Fibroblast of gingiva (primary cell): ENCODE measurements around the gene KRT9.
"Not testable (repeated sequence)": the region's sequence is repeated elsewhere in the genome, so short reads cannot be mapped to it uniquely, and the experiment has no call there.

Source experiments
- DNase-seq: peaks from one replicate; pipeline ENCODE4 v3.0.0-alpha.2; 2011; ENCODE audit warnings: low read depth

KRT9 gene

GRCh38 chr17:41578971-41579370 lies 7.1 kb upstream of the KRT9 start:
- no peak for DNase-seq

GRCh38 chr17:41578538-41578937 lies 6.7 kb upstream of the KRT9 start:
- no peak for DNase-seq

DNA sequence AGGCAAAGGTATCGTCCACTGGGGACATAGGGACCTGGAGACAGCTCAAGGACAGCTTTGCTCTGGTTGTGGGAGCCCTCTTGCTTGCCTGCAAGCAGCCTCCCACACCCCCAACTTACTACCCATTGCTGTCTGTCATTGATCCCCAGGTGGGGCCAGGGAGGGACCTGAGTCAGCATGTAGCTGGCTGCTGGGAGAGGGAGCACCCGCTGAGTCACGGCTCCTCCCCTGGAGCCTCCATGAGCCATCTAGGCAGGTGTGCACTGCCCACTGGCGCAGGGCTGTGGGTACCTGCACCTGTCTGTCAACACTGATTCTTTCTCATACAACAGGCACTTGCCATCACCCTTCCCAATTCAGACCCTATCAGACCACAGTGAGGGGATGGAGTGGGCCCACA lies 4.9 kb upstream of the KRT9 start:
- not testable (repeated sequence) for DNase-seq

GRCh38 chr17:41575336-41575735 lies 3.5 kb upstream of the KRT9 start:
- no peak for DNase-seq

- DNase-seq = no peak
Measured at GRCh38 chr17:41567317-41567716, 4.5 kb downstream of the KRT9 start.

DNA sequence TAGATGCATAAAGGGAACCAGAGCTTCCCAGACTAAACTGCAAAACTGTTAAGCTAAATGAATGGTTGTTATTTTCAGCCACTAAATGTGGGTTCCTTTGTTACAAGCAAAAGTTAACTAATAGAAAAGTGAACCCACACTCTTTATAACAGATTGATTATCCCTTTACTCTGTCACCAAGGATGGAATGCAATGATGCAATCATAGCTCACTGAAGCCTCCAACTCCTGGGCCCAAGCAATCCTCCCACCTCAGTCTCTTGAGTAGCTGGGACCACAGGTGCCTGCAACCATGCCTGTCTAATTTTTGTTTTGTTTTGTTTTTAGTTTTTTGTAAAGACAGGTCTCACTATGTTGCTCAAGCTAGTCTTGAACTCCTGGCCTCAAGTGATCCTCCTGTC lies 6.5 kb downstream of the KRT9 start:
- DNase-seq = no peak

DNA sequence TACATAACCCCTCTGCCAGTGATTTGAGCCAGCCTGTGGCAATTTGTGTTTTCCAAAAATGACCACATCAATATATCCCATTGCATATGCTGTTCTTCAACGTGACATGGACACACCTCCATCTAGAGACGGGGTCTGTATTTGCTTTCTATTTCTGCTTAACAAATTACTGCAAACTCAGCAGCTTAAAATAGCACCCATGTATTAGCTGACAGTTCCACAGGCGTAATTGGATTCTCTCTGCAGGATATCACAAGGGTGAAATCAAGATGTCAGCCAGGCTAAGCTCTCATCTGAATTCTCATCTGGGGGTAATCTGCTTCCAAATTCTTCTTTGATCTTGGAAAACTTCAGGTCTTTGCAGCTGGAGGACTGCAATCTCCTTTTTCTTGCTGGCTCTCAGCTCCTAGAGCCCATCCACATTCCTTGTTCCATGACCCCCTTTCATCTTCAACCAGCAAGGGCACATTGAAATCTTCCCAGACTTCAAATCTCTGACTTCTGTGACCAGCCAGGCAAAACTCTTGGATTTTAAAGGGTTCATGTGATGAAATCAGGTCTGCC lies 8.2 kb downstream of the KRT9 start:
- DNase-seq = no peak

DNA sequence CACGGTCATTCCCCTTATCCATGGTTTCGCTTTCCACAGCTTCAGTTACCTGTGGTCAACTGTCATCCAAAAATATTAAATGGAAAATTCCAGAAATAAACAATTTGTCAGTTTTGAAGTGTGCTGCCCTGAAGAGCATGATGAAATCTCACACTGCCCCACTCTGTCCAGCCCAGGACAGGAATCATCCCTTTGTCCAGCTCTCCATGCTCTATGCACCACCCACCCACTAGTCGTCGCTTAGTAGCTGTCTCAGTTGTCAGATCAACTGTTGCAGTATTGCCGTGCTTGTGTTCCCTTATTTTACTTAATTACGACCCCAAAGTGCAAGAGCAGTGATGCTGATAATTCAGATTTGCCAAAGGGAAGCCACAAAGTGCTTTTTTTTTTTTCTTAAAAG lies 10.3 kb downstream of the KRT9 start:
- no peak for DNase-seq

DNA sequence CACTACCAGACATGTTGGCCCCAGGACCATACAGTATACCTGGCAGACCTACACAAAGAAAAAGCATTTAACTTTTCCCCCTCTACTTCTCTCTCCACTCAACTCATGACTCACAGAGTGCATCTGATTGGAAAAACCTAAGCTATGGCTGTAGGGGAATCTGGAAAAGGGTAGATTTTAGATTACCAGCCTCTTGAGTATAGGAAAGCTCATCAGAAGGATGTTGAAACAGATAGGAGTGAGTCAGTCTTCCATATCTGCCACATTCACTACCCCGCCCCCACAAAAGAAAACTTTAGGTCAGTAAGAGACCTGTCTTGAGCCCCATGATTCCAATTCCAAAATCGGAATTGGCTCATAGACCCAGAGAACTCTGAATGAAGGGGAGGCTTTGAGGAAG lies 12.3 kb downstream of the KRT9 start:
- no peak for DNase-seq

GRCh38 chr17:41556931-41557330 lies 14.9 kb downstream of the KRT9 start:
- DNase-seq = no peak

- no peak for DNase-seq
Measured at GRCh38 chr17:41556306-41556705, 15.6 kb downstream of the KRT9 start.

GRCh38 chr17:41555105-41555887 lies 16.6 kb downstream of the KRT9 start:
- DNase-seq = no peak

GRCh38 chr17:41553987-41554680 lies 17.7 kb downstream of the KRT9 start:
- no peak for DNase-seq

GRCh38 chr17:41553176-41553575 lies 18.7 kb downstream of the KRT9 start:
- no peak for DNase-seq

DNA sequence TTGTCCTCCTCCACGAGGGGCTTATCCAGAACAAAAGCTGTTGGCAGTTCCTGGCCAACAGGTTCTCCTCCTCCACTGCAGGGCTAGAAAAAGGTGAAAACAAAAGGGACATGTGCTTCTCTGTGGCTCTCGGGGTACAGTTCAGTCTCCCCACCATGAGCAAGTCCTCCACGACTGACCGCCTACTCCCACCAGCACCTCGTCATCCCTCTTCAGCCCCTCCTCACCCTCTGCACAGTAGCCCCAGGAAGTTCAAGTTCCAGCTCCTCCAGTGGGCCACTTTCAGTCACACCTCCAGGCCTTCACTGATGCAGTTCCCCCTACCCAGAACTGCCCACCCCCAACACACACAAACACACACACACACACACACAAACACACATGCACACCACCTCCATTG lies 19.4 kb downstream of the KRT9 start:
- no peak for DNase-seq

GRCh38 chr17:41551365-41551764 lies 20.5 kb downstream of the KRT9 start:
- DNase-seq = no peak

DNA sequence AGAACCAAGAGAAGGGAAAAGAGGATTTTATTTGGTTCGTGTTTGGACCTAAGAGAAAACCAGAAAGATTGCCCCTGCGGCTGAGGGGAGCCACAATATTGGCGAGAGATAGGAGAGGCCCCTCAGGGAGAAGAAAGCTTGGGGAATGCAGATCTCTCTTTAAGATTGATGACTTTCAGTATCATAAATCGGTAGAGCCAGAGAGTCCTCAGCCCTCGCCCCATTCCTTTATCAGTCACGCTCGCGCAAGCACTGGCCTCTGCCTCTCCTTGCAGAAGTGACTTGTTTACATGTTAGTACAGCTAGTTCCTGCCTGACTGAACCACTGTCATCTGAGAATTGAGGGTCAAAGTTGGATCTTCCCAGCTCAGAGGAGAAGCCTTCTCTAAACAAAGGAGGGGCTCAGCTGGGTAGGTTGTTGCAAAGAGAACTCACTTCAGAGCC lies 22.2 kb downstream of the KRT9 start:
- no peak for DNase-seq

- DNase-seq = peak; percentile 72
Measured at GRCh38 chr17:41548844-41549595, 22.8 kb downstream of the KRT9 start.

- DNase-seq = peak; percentile 91
Measured at GRCh38 chr17:41547921-41548843, 23.7 kb downstream of the KRT9 start.

- DNase-seq = no peak
Measured at GRCh38 chr17:41547378-41547841, 24.4 kb downstream of the KRT9 start.

GRCh38 chr17:41546819-41547218 lies 25.0 kb downstream of the KRT9 start:
- no peak for DNase-seq
